RWPE1 (cell line): ENCODE data around the gene TRIM29.

Experiments used
- CTCF ChIA-PET: fragments of 350-600 bp; sonication (Branson Sonifier 250); formaldehyde crosslinking; extraction: SDS; loops from one replicate; lab custom pipeline; 2021; lab: Yijun Ruan, JAX
- POLR2A ChIA-PET: fragments of 400-600 bp; formaldehyde crosslinking; extraction: SDS; loops from one replicate; lab custom pipeline; 2020; ENCODE audit warnings: antibody characterized with exemption; ENCODE audit not compliant: low non-redundant PET; lab: Yijun Ruan, JAX
- DNase-seq: peaks from one replicate; pipeline ENCODE4 v3.0.0; 2012; ENCODE audit warnings: low spot score
- H3K27ac ChIP-seq: fragments of 450-650 bp; 2 replicates; pipeline ENCODE4 v1.5.1; 2017
- CTCF ChIP-seq: fragments of 450-650 bp; conservative IDR thresholded peaks from 2 replicates; pipeline ENCODE4 v1.5.1; 2017; ENCODE audit warnings: low read depth, mild to moderate bottlenecking

Gene TRIM29

GRCh38 chr11:120112174-120112796 is 25.6 kb downstream of the TRIM29 start:
- POLR2A ChIA-PET = no interaction called here
- CTCF ChIA-PET = interaction anchor here (0.8 to 1.0 kb wide), 2 partner anchors 24 to 664 kb away, joined by 3 to 4 read pairs; no protein-coding TSS in a partner anchor
- peak overlapping the region; percentile 98 for H3K27ac ChIP-seq
- no peak for DNase-seq
- TF ChIP-seq CTCF = no peak

GRCh38 chr11:120109531-120109930 is 28.4 kb downstream of the TRIM29 start:
- TF ChIP-seq CTCF = no peak

GRCh38 chr11:120108785-120109168 is 29.1 kb downstream of the TRIM29 start:
- CTCF ChIA-PET = interaction anchor here (0.6 to 2.7 kb wide), 26 partner anchors 9 to 758 kb away, joined by 3 to 17 read pairs (median 4); partner anchors contain the start of gene NECTIN1
- DNase-seq = no peak
- H3K27ac ChIP-seq = peak overlapping the region; percentile 98
- POLR2A ChIA-PET = interaction anchor here (0.6 kb wide), 1 partner anchor 118 kb away, joined by 3 read pairs; no protein-coding TSS in a partner anchor
- TF ChIP-seq CTCF = no peak

More at GRCh38 chr11:120109531-120109930, 28.4 kb downstream of the TRIM29 start:
- ChIA-PET CTCF (interaction anchor here (2.7 kb wide), 1 partner anchor 380 kb away, joined by 17 read pairs; the partner anchor contains the start of gene NECTIN1), POLR2A (no interaction called here)
- no peak for DNase-seq
- peak overlapping the region; percentile 98 for H3K27ac ChIP-seq

GRCh38 chr11:120108154-120108784 is 29.6 kb downstream of the TRIM29 start:
- POLR2A ChIA-PET = interaction anchor here (0.6 kb wide), 1 partner anchor 118 kb away, joined by 3 read pairs; no protein-coding TSS in a partner anchor
- TF ChIP-seq CTCF = peak; percentile 99
- H3K27ac ChIP-seq = peak overlapping the region; percentile 98
- CTCF ChIA-PET = interaction anchor here (0.5 to 2.7 kb wide), 31 partner anchors 10 to 757 kb away, joined by 3 to 17 read pairs (median 4); partner anchors contain the start of gene NECTIN1
- DNase-seq = peak; percentile 93

GRCh38 chr11:120107692-120108091 is 30.2 kb downstream of the TRIM29 start:
- no peak overlapping the region for H3K27ac ChIP-seq
- DNase-seq = no peak
- ChIA-PET POLR2A (no interaction called here), CTCF (interaction anchor here (0.5 to 2.7 kb wide), 16 partner anchors 9 to 751 kb away, joined by 3 to 17 read pairs (median 4); partner anchors contain the start of gene NECTIN1)
- TF ChIP-seq CTCF = no peak

GRCh38 chr11:120106354-120107150 is 31.4 kb downstream of the TRIM29 start:
- DNase-seq = no peak
- CTCF ChIA-PET = no interaction called here
- no peak for TF ChIP-seq CTCF
- H3K27ac ChIP-seq = no peak overlapping the region
- POLR2A ChIA-PET = no interaction called here
